Common myeloid progenitor, CD34-positive (primary cell): Measurements from ENCODE around the gene PBLD. TPM values are rescaled to one million over a fixed set of nuclear protein-coding genes. Genes with fewer than 3 reads are reported as not detected.

Experiments used
- CTCF ChIA-PET: fragments of 350-600 bp; sonication (Branson Sonifier 250); formaldehyde crosslinking; loops from one replicate; lab custom pipeline; 2021; ENCODE audit warnings: antibody characterized with exemption; lab: Charles Lee
- POLR2A ChIA-PET: fragments of 350-600 bp; sonication (Branson Sonifier 250); formaldehyde crosslinking; loops from one replicate; lab custom pipeline; 2021; ENCODE audit warnings: antibody characterized with exemption; lab: Charles Lee
- DNase-seq, 3 donors: peaks; one replicate each; pipeline versions ENCODE4 v3.0.0 to v3.0.0-alpha.2; 2013
- H3K27ac ChIP-seq, 2 experiments: 1 replicate in 1 of 2; 2 replicates in 1 of 2; pipeline ENCODE4 v1.7.0; 2013; ENCODE audit warnings: inconsistent platforms in 2 of 2, low read length in 2 of 2, mild to moderate bottlenecking in 2 of 2, low read depth in 1 of 2, moderate library complexity in 1 of 2; ENCODE audit not compliant: severe bottlenecking in 2 of 2, insufficient read depth in 1 of 2, poor library complexity in 1 of 2
- H3K27me3 ChIP-seq, 5 experiments: replicated peaks in 2 of 5; 1 replicate in 3 of 5; 2 replicates in 2 of 5; pipeline versions ENCODE4 v1.6.1 to v1.7.0; 2013; ENCODE audit warnings: low read length in 4 of 5, mild to moderate bottlenecking in 2 of 5, moderate library complexity in 2 of 5, inconsistent platforms in 1 of 5; ENCODE audit not compliant: insufficient read depth in 5 of 5, control insufficient read depth in 4 of 5
- H3K36me3 ChIP-seq, 4 experiments: 1 replicate in 2 of 4; 2 replicates in 2 of 4; pipeline versions ENCODE4 v1.6.1 to v1.7.0; 2013; ENCODE audit warnings: low read length in 3 of 4, control low read depth in 1 of 4, mild to moderate bottlenecking in 1 of 4; ENCODE audit not compliant: control insufficient read depth in 4 of 4, insufficient read depth in 4 of 4
- H3K4me1 ChIP-seq, 4 experiments: 1 replicate in 3 of 4; 2 replicates in 1 of 4; pipeline versions ENCODE4 v1.6.1 to v1.7.1; 2013; ENCODE audit warnings: low read length in 3 of 4, mild to moderate bottlenecking in 3 of 4, control low read depth in 1 of 4, inconsistent platforms in 1 of 4, moderate library complexity in 1 of 4; ENCODE audit not compliant: control insufficient read depth in 4 of 4, insufficient read depth in 4 of 4; ENCODE audit errors: control extremely low read depth in 1 of 4
- H3K4me3 ChIP-seq, 7 experiments: 1 replicate in 4 of 7; 2 replicates in 3 of 7; pipeline versions ENCODE4 v1.5.1 to v1.7.0; 2013; ENCODE audit warnings: mild to moderate bottlenecking in 7 of 7, low read length in 6 of 7, moderate library complexity in 6 of 7, inconsistent platforms in 2 of 7, low read depth in 2 of 7, control low read depth in 1 of 7; ENCODE audit not compliant: insufficient read depth in 4 of 7, control insufficient read depth in 1 of 7; ENCODE audit errors: extremely low read depth in 1 of 7
- H3K9me3 ChIP-seq, 5 experiments: 1 replicate in 4 of 5; 2 replicates in 1 of 5; pipeline versions ENCODE4 v1.6.1 to v1.7.1; 2013; ENCODE audit warnings: low read length in 4 of 5, mild to moderate bottlenecking in 2 of 5, inconsistent platforms in 1 of 5, low read depth in 1 of 5, moderate library complexity in 1 of 5; ENCODE audit not compliant: control insufficient read depth in 4 of 5, insufficient read depth in 2 of 5; ENCODE audit errors: control extremely low read depth in 1 of 5
- WGBS: methylation state at CpG from one replicate; pipeline ENCODE4 v1.1.5; 2013; ENCODE audit not compliant: insufficient coverage; 5-methylcytosine and 5-hydroxymethylcytosine counted together
- polyA plus RNA-seq: library from polyadenylated mRNA; unstranded; fragments of 120-200 nt; gene quantifications from one replicate; pipeline ENCODE4 v1.2.1, GENCODE V29; 2013

The PBLD gene
- 5.9 TPM for polyA plus RNA-seq

DNA sequence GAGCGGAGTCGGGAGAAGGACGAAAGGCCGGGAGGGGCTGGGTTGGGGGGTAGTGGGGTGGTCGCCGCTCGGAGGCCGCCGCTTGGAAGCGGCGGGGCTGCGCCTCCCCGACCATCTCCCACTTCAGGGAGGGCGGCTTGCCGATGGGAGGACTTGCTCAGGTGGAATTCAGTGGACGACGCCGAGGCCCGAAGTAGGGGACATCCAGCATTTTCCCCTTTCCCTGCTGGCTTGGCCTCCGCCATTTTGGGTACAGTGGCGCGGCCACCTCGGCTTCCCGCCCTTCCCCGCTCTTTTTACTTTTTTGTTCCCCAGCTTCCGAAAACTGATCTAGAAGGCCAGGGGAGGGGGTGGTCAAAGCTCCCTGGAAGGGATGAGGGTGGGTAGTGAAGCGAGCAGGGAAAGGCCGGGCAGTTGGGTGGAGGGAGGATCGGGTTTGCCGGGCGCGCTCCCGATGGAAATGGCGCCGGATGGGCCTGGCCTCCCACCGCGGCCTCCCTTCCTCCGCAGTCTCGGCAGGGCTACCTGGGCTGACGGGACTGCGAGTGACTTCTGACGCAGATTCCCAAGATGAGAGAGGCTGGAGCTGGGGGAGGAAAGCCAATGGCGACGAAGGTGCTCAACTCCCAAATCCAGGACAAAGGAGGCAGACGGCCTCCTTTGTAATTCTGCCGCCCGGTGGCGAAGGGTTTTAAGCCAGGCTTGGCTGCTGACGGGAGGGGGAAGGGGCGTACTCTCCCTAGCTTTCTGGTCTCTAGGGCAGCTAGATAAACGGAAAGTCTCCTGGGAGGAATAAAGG, at the start of gene PBLD:
TSS of gene PBLD (minus strand) at position 670 of the 799 bp plus-strand sequence. CDS start 26,084 bp downstream, outside the sequence.
- Histone ChIP-seq H3K4me3 (peak within 1 kb of the TSS; percentile 80 to 98 (median 97)), H3K27me3 (no peaks in the 10 kb centered on the region), H3K36me3 (peaks cover 0 to 13% (median 2%) of the 10 kb centered on the region in 4 experiments), H3K27ac (peak within 1 kb of the TSS; percentile 96 to 98), H3K9me3 (no peaks in the 10 kb centered on the region), H3K4me1 (peaks cover 38 to 71% (median 56%) of the 10 kb centered on the region in 4 experiments)
- CTCF ChIA-PET: interaction anchor here (0.9 to 3.0 kb wide), 5 partner anchors 16 to 479 kb away, joined by 3 to 15 read pairs (median 3); no protein-coding TSS in a partner anchor
- POLR2A ChIA-PET: interaction anchor here (1.2 kb wide), 1 partner anchor 28 kb away, joined by 3 read pairs; no protein-coding TSS in a partner anchor
- 0% methylated on average over 41 of the region's 51 CpGs for WGBS
- peak; percentile 74 to 82 (median 75) for DNase-seq

- POLR2A ChIA-PET: no interaction called here
- WGBS: no CpG with 5 or more reads among the region's 1 CpG
Measured at GRCh38 chr10:68371604-68372003, 38.9 kb upstream of the PBLD start.

GRCh38 chr10:68367121-68367520, 34.4 kb upstream of the PBLD start:
- peaks cover 0 to 9% (median 4%) of the 10 kb centered on the region in 5 experiments for H3K9me3 ChIP-seq
- H3K27me3 ChIP-seq: no peaks in the 10 kb centered on the region
- DNase-seq: no peak
- ChIA-PET CTCF (no interaction called here), POLR2A (no interaction called here)
- peaks cover 15 to 65% (median 25%) of the 10 kb centered on the region in 4 experiments for H3K36me3 ChIP-seq
- no peak overlapping the region for H3K4me3 ChIP-seq
- no CpG with 5 or more reads among the region's 2 CpGs for WGBS
- H3K27ac ChIP-seq: no peak overlapping the region
- H3K4me1 ChIP-seq: no peaks in the 10 kb centered on the region

More at GRCh38 chr10:68371604-68372003, 38.9 kb upstream of the PBLD start:
- no peak overlapping the region for H3K4me3 ChIP-seq
- H3K36me3 ChIP-seq: peaks cover 27 to 79% (median 35%) of the 10 kb centered on the region in 4 experiments
- CTCF ChIA-PET: interaction anchor here (1.3 kb wide), 1 partner anchor 8 kb away, joined by 4 read pairs; no protein-coding TSS in a partner anchor
- DNase-seq: peak in 1 of 3 donors; percentile 6
- no peaks in the 10 kb centered on the region for H3K27me3 ChIP-seq
- H3K27ac ChIP-seq: no peak overlapping the region
- H3K4me1 ChIP-seq: no peaks in the 10 kb centered on the region
- peaks cover 6 to 32% (median 16%) of the 10 kb centered on the region in 5 experiments for H3K9me3 ChIP-seq

DNA sequence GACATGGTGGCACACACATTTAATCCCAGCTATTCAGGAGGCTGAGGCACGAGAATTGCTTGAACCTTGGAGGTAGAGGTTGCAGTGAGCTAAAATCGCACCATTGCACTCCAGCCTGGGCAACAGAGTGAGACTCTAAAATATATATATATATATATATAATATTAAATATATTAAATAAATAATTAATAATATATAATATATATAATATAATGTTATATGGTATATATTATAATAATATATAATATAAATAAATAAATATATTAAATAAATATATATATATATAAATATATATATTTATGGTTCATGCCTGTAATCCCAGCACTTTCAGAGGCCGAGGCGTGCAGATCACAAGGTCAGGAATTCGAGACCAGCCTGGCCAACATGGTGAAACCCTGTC, 33.9 kb upstream of the PBLD start:
- POLR2A ChIA-PET: no interaction called here
- H3K4me1 ChIP-seq: no peaks in the 10 kb centered on the region
- H3K27ac ChIP-seq: no peak overlapping the region
- no peak overlapping the region for H3K4me3 ChIP-seq
- peaks cover 0 to 4% (median 0%) of the 10 kb centered on the region in 5 experiments for H3K9me3 ChIP-seq
- WGBS: 100% methylated on average over 2 of the region's 5 CpGs
- no peak for DNase-seq
- CTCF ChIA-PET: no interaction called here
- peaks cover 11 to 65% (median 24%) of the 10 kb centered on the region in 4 experiments for H3K36me3 ChIP-seq
- no peaks in the 10 kb centered on the region for H3K27me3 ChIP-seq

- H3K27ac ChIP-seq: no peak overlapping the region
- no peaks in the 10 kb centered on the region for H3K27me3 ChIP-seq
- no peak for DNase-seq
- no peaks in the 10 kb centered on the region for H3K9me3 ChIP-seq
- H3K4me3 ChIP-seq: no peak overlapping the region
- POLR2A ChIA-PET: no interaction called here
- CTCF ChIA-PET: no interaction called here
- H3K4me1 ChIP-seq: no peaks in the 10 kb centered on the region
- peaks cover 11 to 63% (median 25%) of the 10 kb centered on the region in 4 experiments for H3K36me3 ChIP-seq
- no CpG with 5 or more reads among the region's 2 CpGs for WGBS
Measured at GRCh38 chr10:68365611-68366010, 32.9 kb upstream of the PBLD start.

DNA sequence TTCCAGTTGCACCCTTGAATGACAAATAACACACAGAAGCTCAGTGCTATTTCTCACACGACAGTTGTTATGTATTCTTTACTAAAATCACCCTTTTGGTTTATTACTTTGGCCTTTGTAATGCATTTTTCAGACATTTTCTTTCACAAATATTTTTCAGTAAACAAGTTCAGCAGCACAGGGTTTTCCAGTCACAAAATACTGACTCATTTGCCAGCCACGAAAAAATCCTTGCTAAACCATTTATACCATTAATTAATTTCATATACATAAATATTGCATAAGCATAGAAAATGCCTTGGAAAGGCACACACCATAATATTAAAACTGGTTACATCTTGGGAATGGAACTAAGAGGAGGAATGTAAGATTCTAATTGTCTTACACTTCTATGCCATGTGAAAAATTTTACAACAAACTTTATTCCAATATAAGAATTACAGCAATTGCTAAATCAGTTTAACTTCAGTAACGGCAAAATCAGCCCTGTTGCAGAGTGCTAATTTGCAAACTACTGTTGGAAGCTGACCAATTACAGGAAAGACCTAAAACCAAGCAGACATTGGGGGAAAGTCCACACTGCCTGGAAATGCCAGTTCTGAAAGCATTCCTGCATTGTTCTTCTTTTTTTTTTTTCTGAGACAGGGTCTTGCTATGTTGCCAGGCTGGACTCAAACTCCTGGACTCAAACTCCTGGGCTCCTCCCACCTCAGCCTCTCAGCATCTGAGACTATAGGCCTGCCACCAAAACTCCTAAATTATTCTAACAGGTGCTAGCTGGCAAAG, 31.6 kb upstream of the PBLD start:
- no peak for DNase-seq
- no peaks in the 10 kb centered on the region for H3K9me3 ChIP-seq
- ChIA-PET POLR2A (no interaction called here), CTCF (interaction anchor here (1.5 to 3.0 kb wide), 2 partner anchors 8 to 16 kb away, joined by 4 to 13 read pairs; no protein-coding TSS in a partner anchor)
- H3K27ac ChIP-seq: no peak overlapping the region
- peaks cover 9 to 53% (median 21%) of the 10 kb centered on the region in 4 experiments for H3K36me3 ChIP-seq
- H3K4me1 ChIP-seq: no peaks in the 10 kb centered on the region
- WGBS: 97% methylated on average over 2 of the region's 3 CpGs
- H3K4me3 ChIP-seq: no peak overlapping the region
- H3K27me3 ChIP-seq: no peaks in the 10 kb centered on the region
